GM23338 (cell line): Measurements from ENCODE around the gene NPAS3. TPM values are rescaled to one million over a fixed set of nuclear protein-coding genes. Genes with fewer than 3 reads are reported as not detected.

Source experiments
- ATAC-seq: fragments of 200-7000 bp; cut with Tn5 transposase; 3 replicates; pipeline ENCODE4 v1.9.1; 2020
- DNase-seq: peaks from one replicate; pipeline ENCODE4 v3.0.0-alpha.2; 2015; ENCODE audit warnings: low spot score
- H2AFZ ChIP-seq: fragments of 200-600 bp; sonication (generic); 2 replicates; pipeline ENCODE4 v1.8.0; 2016; ENCODE audit warnings: antibody characterized with exemption, mild to moderate bottlenecking, moderate library complexity
- H3F3A ChIP-seq: fragments of 200-600 bp; sonication (generic); replicated peaks from 2 replicates; pipeline ENCODE4 v1.8.0; 2017; ENCODE audit warnings: antibody characterized with exemption, mixed run types, low read depth
- H3K27ac ChIP-seq: fragments of 200-600 bp; sonication (generic); 2 replicates; pipeline ENCODE4 v1.6.1; 2016; ENCODE audit warnings: low read depth
- H3K27me3 ChIP-seq: fragments of 200-600 bp; sonication (generic); 2 replicates; pipeline ENCODE4 v1.8.0; 2016; ENCODE audit warnings: mild to moderate bottlenecking, mixed run types, moderate library complexity; ENCODE audit not compliant: insufficient read depth
- H3K36me3 ChIP-seq: fragments of 200-600 bp; sonication (generic); 2 replicates; pipeline ENCODE4 v1.8.0; 2016; ENCODE audit warnings: mild to moderate bottlenecking; ENCODE audit not compliant: insufficient read depth
- H3K4me1 ChIP-seq: fragments of 200-600 bp; sonication (generic); 2 replicates; pipeline ENCODE4 v1.8.0; 2016; ENCODE audit warnings: mild to moderate bottlenecking, moderate library complexity; ENCODE audit not compliant: insufficient read depth
- H3K4me2 ChIP-seq: fragments of 200-600 bp; sonication (generic); 2 replicates; pipeline ENCODE4 v1.7.1; 2017; ENCODE audit warnings: mixed run types
- H3K4me3 ChIP-seq: fragments of 200-600 bp; sonication (generic); 2 replicates; pipeline ENCODE4 v1.6.1; 2016; ENCODE audit warnings: mixed run types
- H3K79me2 ChIP-seq: fragments of 200-600 bp; sonication (generic); replicated peaks from 2 replicates; pipeline ENCODE4 v1.8.0; 2017; ENCODE audit warnings: mild to moderate bottlenecking; ENCODE audit not compliant: insufficient read depth
- H3K9me2 ChIP-seq: fragments of 200-600 bp; sonication (generic); 2 replicates; pipeline ENCODE4 v1.8.0; 2017; ENCODE audit not compliant: insufficient read depth
- H4K20me1 ChIP-seq: fragments of 200-600 bp; sonication (generic); replicated peaks from 2 replicates; pipeline ENCODE4 v1.8.0; 2017; ENCODE audit warnings: mild to moderate bottlenecking; ENCODE audit not compliant: insufficient read depth
- H3K27ac Mint-ChIP-seq: 2 replicates; pipeline ENCODE4 v1.8.0; 2020; ENCODE audit warnings: inconsistent platforms, mild to moderate bottlenecking, moderate library complexity, mixed read lengths
- H3K27me3 Mint-ChIP-seq: 3 replicates; pipeline ENCODE4 v1.8.0; 2022; ENCODE audit warnings: low read depth, mild to moderate bottlenecking, moderate library complexity, mixed read lengths, inconsistent platforms; ENCODE audit not compliant: insufficient read depth, poor library complexity
- H3K36me3 Mint-ChIP-seq: 3 replicates; pipeline ENCODE4 v1.8.0; 2021; ENCODE audit warnings: low read depth, mild to moderate bottlenecking, inconsistent platforms, moderate library complexity, mixed read lengths
- H3K4me1 Mint-ChIP-seq: 3 replicates; pipeline ENCODE4 v1.8.0; 2020; ENCODE audit warnings: mild to moderate bottlenecking, inconsistent platforms, mixed read lengths
- H3K4me3 Mint-ChIP-seq: 3 replicates; pipeline ENCODE4 v1.8.0; 2021; ENCODE audit warnings: moderate library complexity, mild to moderate bottlenecking, inconsistent platforms, mixed read lengths
- H3K9me3 Mint-ChIP-seq: 3 replicates; pipeline ENCODE4 v1.8.0; 2020; ENCODE audit warnings: moderate library complexity, mild to moderate bottlenecking, inconsistent platforms, mixed read lengths
- CREB1 ChIP-seq: fragments of 250-450 bp; sonication (Bioruptor Pico); IDR thresholded peaks from 2 replicates; pipeline ENCODE4 v1.5.0; 2020; ENCODE audit warnings: low read depth, mild to moderate bottlenecking, moderate library complexity
- CTCF ChIP-seq, 2 experiments: fragments of 200-600 bp in 1 of 2; sonication (generic) in 1 of 2; conservative IDR thresholded peaks; 2 replicates each; pipeline versions ENCODE4 v1.5.1 to v1.6.1; 2016 to 2017; ENCODE audit warnings: antibody characterized with exemption in 2 of 2, low read depth in 2 of 2, mild to moderate bottlenecking in 2 of 2, moderate library complexity in 1 of 2
- ETS1 ChIP-seq: IDR thresholded peaks from 2 replicates; pipeline ENCODE4 v1.6.1; 2016; ENCODE audit warnings: antibody characterized with exemption
- EZH2 ChIP-seq: fragments of 200-600 bp; sonication (generic); IDR thresholded peaks from one replicate; pipeline ENCODE4 v1.8.0; 2017; ENCODE audit warnings: antibody characterized with exemption, mild to moderate bottlenecking, low read depth; ENCODE audit not compliant: unreplicated experiment
- EZH2phosphoT487 ChIP-seq: fragments of 200-600 bp; sonication (generic); IDR thresholded peaks from one replicate; pipeline ENCODE4 v1.8.1; 2018; ENCODE audit warnings: antibody characterized with exemption; ENCODE audit not compliant: unreplicated experiment
- JUNB ChIP-seq: IDR thresholded peaks from one replicate; pipeline ENCODE4 v1.6.1; 2016; ENCODE audit warnings: antibody characterized with exemption; ENCODE audit not compliant: unreplicated experiment
- NANOG ChIP-seq: IDR thresholded peaks from 2 replicates; pipeline ENCODE4 v1.6.1; 2016; ENCODE audit warnings: antibody characterized with exemption, borderline replicate concordance
- REST ChIP-seq: IDR thresholded peaks from one replicate; pipeline ENCODE4 v1.6.1; 2018; ENCODE audit warnings: antibody characterized with exemption; ENCODE audit not compliant: unreplicated experiment
- STAT1 ChIP-seq: IDR thresholded peaks from one replicate; pipeline ENCODE4 v1.6.1; 2016; ENCODE audit warnings: antibody characterized with exemption; ENCODE audit not compliant: unreplicated experiment
- ZNF114 ChIP-seq: fragments of 250-450 bp; sonication (Bioruptor Pico); IDR thresholded peaks from 2 replicates; pipeline ENCODE4 v1.5.0; 2020; ENCODE audit warnings: mild to moderate bottlenecking, moderate library complexity
- ZNF331 ChIP-seq: fragments of 250-450 bp; sonication (Bioruptor Pico); IDR thresholded peaks from 2 replicates; pipeline ENCODE4 v1.5.0; 2020; ENCODE audit warnings: low read depth, mild to moderate bottlenecking, moderate library complexity
- ZNF462 ChIP-seq: fragments of 250-450 bp; sonication (Bioruptor Pico); IDR thresholded peaks from 2 replicates; pipeline ENCODE4 v1.5.0; 2020; ENCODE audit warnings: mild to moderate bottlenecking, moderate library complexity
- polyA plus RNA-seq: library from polyadenylated mRNA; unstranded; fragments of >200 nt; fragmentation: Nextera tagmentation; extraction: Ambion mirVana; gene quantifications from 2 replicates; pipeline ENCODE4 v1.2.1, GENCODE V29; 2016
- total RNA-seq: library from RNA; depleted of rRNA; stranded (reverse); fragments of >200 nt; shearing (Covaris generic); gene quantifications from 2 replicates; pipeline ENCODE4 v1.2.3, GENCODE V29; 2014

The NPAS3 gene
- total and polyA plus RNA-seq, 2 experiments from 2014 or later = 0.17 to 0.19 TPM

- TF ChIP-seq ZNF462 (no peak), ETS1 (no peak), NANOG (no peak), ZNF331 (CRISPR knock-in tag) (no peak)
These were observed 593.9 kb downstream of the NPAS3 start (continued) for GRCh38 chr14:33532553-33532952.

GRCh38 chr14:33534104-33534503 is 595.4 kb downstream of the NPAS3 start:
- H3K9me3 Mint-ChIP-seq = no peaks in the 10 kb centered on the region
- Histone ChIP-seq H3K27me3 (no peaks in the 10 kb centered on the region), H3K9me2 (no peaks in the 10 kb centered on the region), H4K20me1 (no peaks in the 10 kb centered on the region), H3K27ac (no peak overlapping the region), H2AFZ (no peak overlapping the region), H3K4me1 (no peaks in the 10 kb centered on the region), H3K79me2 (no peaks in the 10 kb centered on the region), H3K4me3 (no peak overlapping the region), H3F3A (no peaks in the 10 kb centered on the region), H3K4me2 (no peak overlapping the region), H3K36me3 (no peaks in the 10 kb centered on the region)
- no peaks in the 10 kb centered on the region for H3K27me3 Mint-ChIP-seq
- DNase-seq (no peak), ATAC-seq (no peak)
- H3K4me3 Mint-ChIP-seq = no peak overlapping the region
- H3K4me1 Mint-ChIP-seq = peaks cover 8% of the 10 kb centered on the region; the same call in 2 of the 3 replicates
- no peaks in the 10 kb centered on the region for H3K36me3 Mint-ChIP-seq
- no peak overlapping the region for H3K27ac Mint-ChIP-seq
- TF ChIP-seq EZH2phosphoT487 = no peak
- TF ChIP-seq ZNF331 (CRISPR knock-in tag) = no peak
- TF ChIP-seq EZH2 = no peak
- TF ChIP-seq STAT1 = no peak
- TF ChIP-seq CTCF (conservative IDR thresholded peaks at IDR 0.05; ENCODE audit: low read depth in 2 of 2) = no peak
- no peak for TF ChIP-seq JUNB
- no peak for TF ChIP-seq ZNF114 (CRISPR knock-in tag)
- no peak for TF ChIP-seq CREB1 (CRISPR knock-in tag)
- TF ChIP-seq NANOG = no peak
- TF ChIP-seq ETS1 = no peak
- no peak for TF ChIP-seq REST
